UCSD-AML1 (cell line): ENCODE data around the gene NEK5.

Source experiments
- DNase-seq: peaks from one replicate; lab custom pipeline; 2025; ENCODE audit not compliant: unreplicated experiment; lab: John Stamatoyannopoulos, UW

Gene NEK5

GRCh38 chr13:51988988-51989618 is 139.8 kb downstream of the NEK5 start:
- DNase-seq: no peak
